Large intestine (tissue), 3 donors: ENCODE measurements around the gene SSTR4. TPM values are rescaled to one million over a fixed set of nuclear protein-coding genes. Genes with fewer than 3 reads are reported as not detected.

ENCODE experiments used
- DNase-seq, 2 donors: peaks; one replicate each; pipeline versions ENCODE4 v3.0.0 to v3.0.0-alpha.2; 2013
- H3K27ac ChIP-seq: one replicate; pipeline ENCODE4 v1.5.1; 2013; ENCODE audit warnings: low read length
- H3K27me3 ChIP-seq: 2 replicates; pipeline ENCODE4 v1.6.1; 2013; ENCODE audit warnings: low read length; ENCODE audit not compliant: control insufficient read depth, insufficient read depth
- H3K36me3 ChIP-seq: 2 replicates; pipeline ENCODE4 v1.6.1; 2013; ENCODE audit warnings: low read length; ENCODE audit not compliant: control insufficient read depth, insufficient read depth
- H3K4me1 ChIP-seq: one replicate; pipeline ENCODE4 v1.6.1; 2013; ENCODE audit warnings: low read length; ENCODE audit not compliant: control insufficient read depth, insufficient read depth
- H3K4me3 ChIP-seq: one replicate; pipeline ENCODE4 v1.5.1; 2013; ENCODE audit warnings: low read length
- H3K9me3 ChIP-seq: one replicate; pipeline ENCODE4 v1.6.1; 2013; ENCODE audit warnings: mild to moderate bottlenecking, low read depth, low read length, moderate library complexity; ENCODE audit not compliant: control insufficient read depth
- WGBS: methylation state at CpG from one replicate; pipeline ENCODE4 v1.1.5; 2013; ENCODE audit warnings: low lambda C conversion rate; ENCODE audit not compliant: insufficient coverage; 5-methylcytosine and 5-hydroxymethylcytosine counted together
- polyA plus RNA-seq: library from polyadenylated mRNA; unstranded; fragments of 120-200 nt; gene quantifications from one replicate; pipeline ENCODE4 v1.2.1, GENCODE V29; 2013

Gene SSTR4
- polyA plus RNA-seq, 1 donor = not detected

DNA sequence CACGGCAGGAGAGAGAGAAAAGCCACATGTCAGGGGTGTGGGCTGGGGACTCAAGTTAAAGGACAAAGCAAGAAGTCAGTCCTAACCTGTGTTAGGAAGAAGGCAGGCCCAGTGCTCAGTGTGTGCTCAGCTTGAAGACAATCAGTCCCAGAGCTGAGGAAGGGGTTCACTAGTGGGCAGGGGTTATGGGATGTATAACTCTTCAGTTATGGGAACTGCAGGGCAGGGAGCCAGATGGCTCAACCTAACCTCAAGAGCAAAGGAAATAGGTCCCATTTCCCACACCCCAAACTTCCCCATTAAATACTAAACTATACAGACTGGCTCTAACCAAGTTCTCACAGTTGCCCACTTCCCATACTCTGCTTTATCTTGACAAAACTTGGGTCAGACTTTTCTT lies 7.4 kb upstream of the SSTR4 start:
- Histone ChIP-seq H3K27ac (no peak overlapping the region), H3K4me3 (no peak overlapping the region), H3K9me3 (no peaks in the 10 kb centered on the region), H3K27me3 (no peaks in the 10 kb centered on the region), H3K36me3 (no peaks in the 10 kb centered on the region), H3K4me1 (no peaks in the 10 kb centered on the region)
- no peak for DNase-seq
- no CpG with 5 or more reads among the region's 1 CpG for WGBS

- H3K9me3 ChIP-seq = no peaks in the 10 kb centered on the region
- no peaks in the 10 kb centered on the region for H3K4me1 ChIP-seq
- H3K36me3 ChIP-seq = no peaks in the 10 kb centered on the region
- DNase-seq = no peak
- H3K27ac ChIP-seq = no peak overlapping the region
- H3K27me3 ChIP-seq = no peaks in the 10 kb centered on the region
- 70% methylated on average over 2 of the region's 3 CpGs for WGBS
- H3K4me3 ChIP-seq = no peak overlapping the region
Measured at GRCh38 chr20:23028392-23028791, 6.7 kb upstream of the SSTR4 start.

DNA sequence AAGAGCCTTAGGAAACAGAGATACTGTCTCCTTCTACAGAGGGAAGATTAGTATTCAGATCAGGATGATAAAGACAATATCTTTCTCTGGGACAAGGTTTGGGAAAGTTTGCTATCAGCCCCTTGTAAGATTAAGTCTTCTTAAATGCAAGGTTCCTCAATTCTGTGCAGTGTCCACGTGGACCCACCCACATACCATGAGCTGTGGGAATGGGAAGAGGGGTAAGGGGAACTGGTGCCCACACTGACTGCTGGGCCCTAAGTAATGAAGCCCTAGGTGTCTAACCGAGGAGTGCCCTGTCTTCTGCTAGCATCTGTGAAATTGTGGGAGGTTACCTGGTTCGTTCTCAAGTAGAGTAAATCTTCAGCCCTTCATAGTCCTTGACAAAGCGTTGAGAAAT lies 5.8 kb upstream of the SSTR4 start:
- Histone ChIP-seq H3K9me3 (no peaks in the 10 kb centered on the region), H3K27ac (no peak overlapping the region), H3K4me3 (no peak overlapping the region), H3K4me1 (no peaks in the 10 kb centered on the region), H3K36me3 (no peaks in the 10 kb centered on the region), H3K27me3 (peaks cover 4% of the 10 kb centered on the region)
- 80% methylated on average over 1 of the region's 4 CpGs for WGBS
- DNase-seq = no peak

GRCh38 chr20:23031346-23031745 lies 3.8 kb upstream of the SSTR4 start:
- no peaks in the 10 kb centered on the region for H3K36me3 ChIP-seq
- 86% methylated on average over 1 of the region's 6 CpGs for WGBS
- H3K4me3 ChIP-seq = no peak overlapping the region
- no peak for DNase-seq
- H3K27me3 ChIP-seq = peaks cover 18% of the 10 kb centered on the region
- H3K27ac ChIP-seq = no peak overlapping the region
- peaks cover 5% of the 10 kb centered on the region for H3K9me3 ChIP-seq
- H3K4me1 ChIP-seq = no peaks in the 10 kb centered on the region

- peaks cover 23% of the 10 kb centered on the region for H3K27me3 ChIP-seq
- peaks cover 5% of the 10 kb centered on the region for H3K9me3 ChIP-seq
- no peaks in the 10 kb centered on the region for H3K36me3 ChIP-seq
- no peak overlapping the region for H3K4me3 ChIP-seq
- WGBS = no CpG with 5 or more reads among the region's 6 CpGs
- no peak overlapping the region for H3K27ac ChIP-seq
- DNase-seq = no peak
- no peaks in the 10 kb centered on the region for H3K4me1 ChIP-seq
Measured at GRCh38 chr20:23032056-23032749, 2.9 kb upstream of the SSTR4 start.

GRCh38 chr20:23032750-23033078 lies 2.4 kb upstream of the SSTR4 start:
- Histone ChIP-seq H3K27me3 (peaks cover 26% of the 10 kb centered on the region), H3K9me3 (peaks cover 5% of the 10 kb centered on the region), H3K4me1 (no peaks in the 10 kb centered on the region), H3K36me3 (no peaks in the 10 kb centered on the region), H3K4me3 (no peak overlapping the region), H3K27ac (no peak overlapping the region)
- WGBS = no CpG with 5 or more reads among the region's 5 CpGs
- no peak for DNase-seq

DNA sequence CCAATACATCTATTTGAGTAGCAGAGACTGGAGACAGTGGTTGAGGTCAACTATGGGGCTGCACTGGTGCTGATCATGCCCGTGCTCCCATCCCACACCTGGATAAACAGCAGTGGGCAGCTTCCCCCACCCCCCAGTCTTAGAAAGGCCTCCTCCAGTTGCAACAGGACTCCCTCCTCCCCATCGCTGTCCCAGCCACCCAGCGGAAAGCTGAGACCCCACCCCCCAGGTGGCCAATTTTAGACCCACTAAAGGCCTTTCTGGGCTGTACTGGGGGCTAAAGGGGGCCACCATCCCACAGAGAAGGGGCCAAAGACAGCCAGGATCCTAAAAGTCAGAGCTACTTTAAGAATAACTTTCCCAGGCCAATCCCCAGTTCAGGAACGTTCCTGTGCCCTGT lies 1.2 kb upstream of the SSTR4 start:
- Histone ChIP-seq H3K4me3 (no peak overlapping the region), H3K4me1 (no peaks in the 10 kb centered on the region), H3K36me3 (no peaks in the 10 kb centered on the region), H3K9me3 (peaks cover 5% of the 10 kb centered on the region), H3K27ac (no peak overlapping the region), H3K27me3 (peaks cover 36% of the 10 kb centered on the region)
- DNase-seq = no peak
- no CpG with 5 or more reads among the region's 4 CpGs for WGBS

GRCh38 chr20:23035731-23036130 lies 619 bp downstream of the SSTR4 start:
- H3K9me3 ChIP-seq = peaks cover 5% of the 10 kb centered on the region
- no CpG with 5 or more reads among the region's 41 CpGs for WGBS
- H3K27ac ChIP-seq = no peak overlapping the region
- H3K4me1 ChIP-seq = no peaks in the 10 kb centered on the region
- no peak for DNase-seq
- H3K27me3 ChIP-seq = peaks cover 53% of the 10 kb centered on the region
- H3K4me3 ChIP-seq = no peak overlapping the region
- no peaks in the 10 kb centered on the region for H3K36me3 ChIP-seq

DNA sequence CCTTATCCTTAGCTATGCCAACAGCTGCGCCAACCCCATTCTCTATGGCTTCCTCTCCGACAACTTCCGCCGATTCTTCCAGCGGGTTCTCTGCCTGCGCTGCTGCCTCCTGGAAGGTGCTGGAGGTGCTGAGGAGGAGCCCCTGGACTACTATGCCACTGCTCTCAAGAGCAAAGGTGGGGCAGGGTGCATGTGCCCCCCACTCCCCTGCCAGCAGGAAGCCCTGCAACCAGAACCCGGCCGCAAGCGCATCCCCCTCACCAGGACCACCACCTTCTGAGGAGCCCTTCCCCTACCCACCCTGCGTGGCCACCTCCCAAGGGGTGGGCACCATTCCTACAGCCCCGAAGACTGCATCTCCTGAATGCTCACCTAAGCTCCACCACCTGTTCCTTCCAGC lies 1.3 kb downstream of the SSTR4 start:
- Histone ChIP-seq H3K4me1 (no peaks in the 10 kb centered on the region), H3K9me3 (peaks cover 5% of the 10 kb centered on the region), H3K36me3 (no peaks in the 10 kb centered on the region), H3K27ac (no peak overlapping the region), H3K4me3 (no peak overlapping the region), H3K27me3 (peaks cover 56% of the 10 kb centered on the region)
- DNase-seq = no peak
- WGBS = no CpG with 5 or more reads among the region's 11 CpGs

DNA sequence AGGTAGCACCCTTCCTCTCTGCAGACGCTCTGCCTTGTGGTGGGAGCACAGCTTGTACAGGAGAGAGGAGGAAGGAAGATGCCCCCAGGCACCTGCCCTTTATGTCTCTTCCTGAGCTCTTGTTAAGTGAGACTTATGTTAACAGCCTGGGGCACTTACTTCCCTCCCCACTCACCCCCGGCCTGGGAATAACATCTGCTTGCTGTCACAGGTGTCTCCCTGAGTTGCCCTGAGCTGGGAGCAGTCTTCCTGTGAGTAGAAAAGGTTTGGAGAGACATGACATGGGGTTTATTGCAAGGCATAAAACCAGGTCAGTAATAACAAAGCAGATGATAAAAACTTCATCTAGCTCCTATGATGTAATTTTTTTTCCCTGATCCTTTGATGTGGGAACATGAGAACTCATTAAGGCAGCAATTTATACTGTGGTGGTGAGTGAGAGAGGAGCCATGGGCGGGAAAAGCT lies 1.9 kb downstream of the SSTR4 start:
- Histone ChIP-seq H3K27me3 (peaks cover 58% of the 10 kb centered on the region), H3K9me3 (peaks cover 5% of the 10 kb centered on the region), H3K4me3 (no peak overlapping the region), H3K4me1 (no peaks in the 10 kb centered on the region), H3K27ac (no peak overlapping the region), H3K36me3 (no peaks in the 10 kb centered on the region)
- WGBS = no CpG with 5 or more reads among the region's 3 CpGs
- DNase-seq = no peak

GRCh38 chr20:23039136-23039875 lies 4.2 kb downstream of the SSTR4 start:
- peaks cover 58% of the 10 kb centered on the region for H3K27me3 ChIP-seq
- H3K4me3 ChIP-seq = no peak overlapping the region
- DNase-seq = no peak
- H3K4me1 ChIP-seq = no peaks in the 10 kb centered on the region
- peaks cover 5% of the 10 kb centered on the region for H3K9me3 ChIP-seq
- H3K27ac ChIP-seq = no peak overlapping the region
- H3K36me3 ChIP-seq = no peaks in the 10 kb centered on the region
- WGBS = no CpG with 5 or more reads among the region's 5 CpGs
